ENCODE measurements around the gene ITGA2B.

The ITGA2B gene

DNA sequence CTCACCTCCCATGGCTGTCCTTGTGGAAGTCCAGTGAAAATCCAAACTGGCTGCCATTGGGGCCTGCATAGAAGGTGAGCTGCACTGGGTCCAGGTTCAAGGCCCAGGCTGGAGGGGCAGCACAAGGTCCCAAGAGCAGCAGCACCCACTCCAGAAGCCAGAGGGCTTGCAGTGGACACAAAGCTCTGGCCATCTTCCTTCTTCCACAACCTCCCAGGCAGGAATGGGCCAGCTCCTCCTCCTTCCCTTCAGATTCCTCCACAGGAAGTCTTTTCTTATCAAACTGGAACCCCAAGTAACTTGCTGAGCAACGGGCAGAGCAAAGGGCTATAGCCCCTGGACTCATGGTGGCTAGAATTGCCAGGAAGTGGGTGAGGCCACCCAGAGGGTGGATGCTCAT, at the start of gene ITGA2B:
ITGA2B (minus strand) TSS at position 369 of the 400 bp plus-strand sequence; CDS start at position 193, 176 bp downstream.
- DNase-seq: no peak

DNA sequence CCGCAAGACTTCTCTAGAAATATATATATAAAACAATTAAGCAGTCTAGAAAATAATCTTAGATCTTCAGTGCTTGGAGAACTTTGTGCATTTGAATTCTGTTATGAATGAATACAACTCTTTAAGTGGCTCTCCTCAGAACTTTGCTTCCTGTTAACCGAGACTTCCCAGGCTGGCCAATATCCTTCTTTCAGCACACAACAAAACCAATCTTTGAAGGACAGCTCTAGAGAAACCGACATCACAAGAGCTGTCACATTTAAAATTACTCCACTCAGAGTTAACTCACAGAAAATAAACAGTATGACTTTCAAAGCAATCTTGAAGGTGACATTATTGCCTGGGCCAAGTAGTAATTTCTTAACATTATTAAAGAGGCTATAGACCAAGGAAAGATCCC, 49.7 kb upstream of the ITGA2B start:
- DNase-seq: no peak

DNA sequence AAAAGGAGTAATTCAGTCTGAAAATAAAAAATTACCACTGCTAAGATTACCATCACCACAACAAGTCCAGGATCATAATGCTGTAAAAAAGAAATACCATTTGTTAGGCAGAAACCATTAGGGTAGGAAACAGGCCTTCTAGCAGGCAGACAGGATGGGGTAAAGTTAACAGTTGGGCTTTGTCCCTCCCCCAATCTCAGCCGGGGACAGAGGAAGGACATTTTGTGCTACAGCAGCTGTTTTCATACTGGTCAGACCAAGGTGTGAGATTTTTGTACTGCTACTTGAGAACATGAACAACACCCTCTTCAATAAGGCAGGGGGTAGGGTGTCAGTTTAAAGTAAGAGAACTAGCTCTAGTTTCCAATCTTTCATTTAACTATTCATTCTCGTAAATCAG, 49.2 kb upstream of the ITGA2B start:
- DNase-seq: no peak

GRCh38 chr17:44436336-44436735, 46.9 kb upstream of the ITGA2B start:
- DNase-seq: no peak

DNA sequence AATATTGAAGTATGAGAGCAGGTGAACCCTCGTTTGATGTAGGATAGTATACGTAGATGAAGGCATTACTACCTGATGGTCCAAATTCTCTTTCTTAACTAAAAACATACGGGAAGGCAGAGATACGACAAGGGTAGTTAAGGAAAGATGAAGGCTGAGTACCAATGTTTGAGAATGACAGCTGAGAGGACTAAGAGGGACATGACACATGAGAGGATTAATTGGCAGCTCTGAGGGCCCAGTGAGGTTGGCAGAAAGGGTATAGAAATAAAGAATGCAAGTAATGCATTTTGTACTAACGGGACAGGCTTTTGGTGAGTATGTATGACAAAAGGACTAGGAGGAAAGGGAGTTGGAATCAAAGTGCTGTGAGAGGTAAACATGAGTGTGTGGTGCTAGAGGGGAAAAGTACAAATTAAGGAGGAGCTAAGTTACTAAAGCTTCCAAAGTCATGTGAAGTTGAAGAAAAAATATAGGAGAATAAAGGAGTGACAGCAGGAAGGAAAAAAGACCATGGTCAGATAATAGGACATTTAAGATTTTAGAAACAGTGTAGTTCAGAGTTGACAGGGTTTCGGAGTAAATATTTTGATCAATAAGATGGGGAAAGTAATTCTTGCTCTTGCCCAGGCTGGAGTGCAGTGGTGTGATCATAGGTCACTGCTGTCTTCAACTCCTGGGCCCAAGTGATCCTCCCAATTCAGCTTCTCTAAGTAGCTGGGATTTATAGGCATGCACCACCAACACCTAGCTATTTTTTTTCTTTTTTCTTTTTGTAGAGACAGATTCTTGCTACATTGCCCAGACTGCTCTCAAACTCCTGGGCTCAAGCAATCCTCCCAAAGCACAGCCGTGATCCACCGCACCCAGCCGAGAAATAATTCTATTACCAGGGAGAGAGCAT, 43.1 kb upstream of the ITGA2B start:
- DNase-seq: no peak

- no peak for DNase-seq
Measured at GRCh38 chr17:44424828-44425461, 35.5 kb upstream of the ITGA2B start.

DNA sequence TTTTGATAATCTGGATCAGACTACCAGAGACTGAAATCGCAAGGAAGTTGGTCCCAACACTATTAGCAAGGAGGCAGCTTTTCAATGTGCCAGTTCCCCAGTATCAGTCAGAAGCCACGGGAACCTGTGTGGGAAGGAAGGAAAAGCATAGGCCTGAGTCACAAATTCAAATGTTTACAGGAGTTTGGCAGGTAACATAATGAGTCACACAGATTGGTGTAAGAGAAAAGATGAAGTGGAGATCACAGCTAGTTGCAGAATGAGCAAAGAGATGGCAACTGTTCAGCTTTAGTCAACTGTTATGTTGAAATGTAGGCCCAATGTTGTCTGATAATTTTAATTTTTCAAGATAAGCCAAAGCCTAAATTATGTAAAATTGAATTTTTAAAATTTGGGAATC, 28.1 kb upstream of the ITGA2B start:
- peak in 3 of 56 donors; percentile 7 to 17 (median 10) for DNase-seq

DNA sequence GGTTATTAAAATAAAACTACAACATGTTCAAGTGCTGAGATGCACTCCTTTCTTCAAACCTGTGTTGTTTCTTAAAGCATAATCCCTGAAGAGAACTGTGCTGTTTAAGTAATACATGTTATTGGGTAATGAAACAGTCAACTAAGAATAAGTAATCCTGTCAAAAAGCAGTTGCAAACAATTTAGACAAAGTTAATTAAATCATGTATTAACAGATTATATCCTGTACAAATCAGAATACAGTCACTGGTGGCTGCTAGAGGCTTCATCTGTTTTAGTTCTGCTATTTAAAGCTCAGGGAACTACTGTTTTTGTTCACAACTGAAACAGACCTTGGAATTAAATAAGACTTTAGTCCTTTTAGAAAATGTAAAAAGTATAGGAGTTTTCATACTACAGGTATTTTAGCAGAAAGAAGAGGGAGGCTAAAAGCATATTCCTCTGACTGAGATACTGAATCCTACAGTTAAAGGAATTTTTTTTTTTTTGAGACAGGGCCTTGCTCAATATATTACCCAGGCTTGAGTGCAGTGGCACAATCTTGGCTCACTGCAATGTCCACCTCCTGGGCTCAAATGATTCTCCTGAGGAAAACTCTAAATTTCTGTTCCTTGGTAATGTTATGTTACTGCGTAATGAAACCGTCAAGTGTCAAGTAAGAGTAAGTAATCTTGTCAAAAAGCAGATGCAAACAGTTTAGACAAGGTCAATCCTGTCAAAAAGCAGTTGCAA, 27.3 kb upstream of the ITGA2B start:
- DNase-seq: no peak

DNA sequence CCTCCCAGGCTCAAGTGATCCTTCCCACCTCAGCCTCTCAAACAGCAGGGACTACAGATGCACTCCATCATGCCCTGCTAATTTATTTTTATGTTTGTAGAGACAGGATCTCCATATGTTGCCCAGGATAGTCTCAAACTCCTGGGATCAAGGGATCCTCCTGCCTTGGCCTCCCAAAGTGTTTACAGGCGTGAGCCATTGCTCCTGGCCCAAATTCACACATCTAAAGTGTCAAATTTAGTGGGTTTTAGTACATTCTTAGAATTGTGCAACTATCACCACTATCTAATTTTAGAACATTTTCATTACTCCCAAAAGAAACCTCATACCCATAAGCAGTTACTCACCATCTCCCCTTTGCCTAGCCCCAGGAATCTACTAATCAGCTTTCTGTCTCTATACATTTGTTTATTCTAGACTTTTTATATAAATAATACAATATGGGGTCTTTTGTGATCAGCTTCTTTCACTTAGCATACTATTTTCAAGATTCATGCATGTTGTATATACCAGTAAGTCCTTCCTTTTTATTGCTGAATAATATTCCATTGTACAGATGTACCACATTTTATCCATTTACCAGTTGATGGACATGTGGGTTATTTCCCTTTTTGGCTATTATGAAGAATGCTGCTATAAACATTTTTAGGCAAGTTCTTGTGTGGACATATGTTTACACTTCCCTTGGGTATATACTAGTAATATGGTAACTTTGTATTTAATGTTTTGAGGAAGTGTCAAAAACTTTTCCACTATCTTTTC, 25.1 kb upstream of the ITGA2B start:
- no peak for DNase-seq

- DNase-seq: no peak
Measured at GRCh38 chr17:44409309-44410028, 20.0 kb upstream of the ITGA2B start.

DNA sequence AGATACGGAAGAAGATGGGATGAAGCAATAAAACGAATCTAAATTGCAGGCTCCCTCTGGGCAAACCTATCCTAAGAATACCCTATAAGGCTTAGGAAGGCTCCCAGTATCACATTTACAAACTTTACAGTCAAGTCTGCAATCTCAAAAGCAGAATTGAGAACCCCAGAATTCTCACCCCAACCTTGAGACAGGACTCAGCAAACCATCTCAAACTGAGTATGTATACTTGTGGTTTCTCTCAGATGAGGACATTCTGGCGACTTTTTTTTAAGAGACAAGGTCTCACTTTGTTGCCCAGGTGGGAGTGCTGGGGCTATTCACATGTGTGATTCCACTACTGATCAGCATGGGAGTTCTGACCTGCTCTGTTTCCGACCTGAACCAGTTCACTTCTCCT, 19.3 kb upstream of the ITGA2B start:
- no peak for DNase-seq

DNA sequence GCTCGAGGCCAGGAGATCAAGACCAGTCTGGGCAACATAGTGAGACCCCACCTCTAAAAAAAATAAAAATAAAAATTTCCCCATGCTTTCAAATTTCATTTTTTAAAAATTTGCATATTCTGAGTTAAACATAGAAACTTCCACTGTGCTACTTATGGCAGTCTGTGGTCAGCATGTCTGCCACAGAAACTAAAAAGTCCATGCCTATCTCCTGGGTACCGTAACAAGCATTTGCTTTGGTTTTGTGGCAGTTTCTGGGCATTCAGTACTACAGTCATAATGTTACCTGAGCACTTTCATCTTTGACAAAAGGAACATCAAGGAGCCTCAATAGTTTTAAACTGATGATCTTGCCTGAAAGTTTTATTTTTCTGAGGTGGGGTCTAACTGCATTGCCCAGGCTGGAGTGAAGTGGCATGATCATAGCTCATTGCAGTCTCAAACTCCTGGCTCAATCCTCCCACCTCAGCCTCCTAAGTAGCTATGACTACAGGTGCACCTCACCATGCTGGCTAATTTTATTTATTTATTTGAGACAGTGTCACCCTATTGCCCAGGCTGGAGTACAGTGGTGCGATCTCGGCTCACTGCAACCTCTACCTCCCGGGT, 13.2 kb upstream of the ITGA2B start:
- no peak for DNase-seq

GRCh38 chr17:44400226-44400847, 10.9 kb upstream of the ITGA2B start:
- DNase-seq: peak in 1 of 56 donors; percentile 23

DNA sequence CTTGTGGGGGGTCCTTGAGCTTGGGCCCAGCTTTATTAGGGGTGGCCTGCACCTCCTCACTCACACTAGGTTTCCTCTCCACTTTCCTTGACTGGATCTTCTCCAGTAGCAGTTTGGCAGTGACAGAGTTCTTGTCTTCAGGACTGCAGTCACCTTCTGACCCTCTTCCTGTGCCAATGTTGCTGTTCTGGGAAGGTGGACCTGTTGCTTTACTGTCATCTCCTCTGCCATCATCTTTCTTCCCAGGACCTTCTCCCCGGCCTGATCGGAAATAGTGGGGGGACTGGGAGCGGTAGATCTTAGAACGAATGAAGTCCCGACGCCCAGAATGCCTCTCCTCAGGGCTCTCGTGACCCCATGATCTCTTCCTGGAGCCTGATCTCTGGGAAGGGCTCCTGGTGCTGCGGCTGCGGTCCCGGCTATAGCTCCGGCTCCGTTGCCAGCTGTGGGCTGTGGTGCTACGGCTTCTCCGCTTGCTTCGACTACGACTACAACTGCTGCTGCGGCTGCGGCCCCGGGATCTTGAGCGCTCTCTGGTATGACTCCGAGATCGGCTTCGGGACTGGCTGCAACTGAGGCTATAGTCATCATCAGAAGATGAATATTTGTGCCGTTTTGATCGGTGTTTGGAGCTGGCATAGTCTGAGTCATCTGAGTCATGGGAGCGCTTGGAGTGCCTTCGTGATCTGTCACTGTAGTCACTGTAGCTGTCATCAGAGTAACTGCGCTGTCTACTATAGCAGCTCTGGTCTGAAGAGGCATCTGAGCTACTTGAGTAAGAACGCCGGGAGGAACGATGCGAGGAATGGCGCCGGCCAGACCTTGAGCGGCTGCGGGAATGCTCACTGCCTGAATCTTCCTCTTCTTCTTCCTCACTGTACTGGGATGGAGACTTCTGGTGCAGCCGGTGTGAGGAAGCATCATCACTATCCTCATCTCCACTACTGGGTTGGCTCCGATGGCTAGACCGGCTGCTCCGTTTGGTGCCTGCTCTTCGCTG, 9.5 kb upstream of the ITGA2B start:
- DNase-seq: peak in 9 of 56 donors; percentile 9 to 32 (median 23)

DNA sequence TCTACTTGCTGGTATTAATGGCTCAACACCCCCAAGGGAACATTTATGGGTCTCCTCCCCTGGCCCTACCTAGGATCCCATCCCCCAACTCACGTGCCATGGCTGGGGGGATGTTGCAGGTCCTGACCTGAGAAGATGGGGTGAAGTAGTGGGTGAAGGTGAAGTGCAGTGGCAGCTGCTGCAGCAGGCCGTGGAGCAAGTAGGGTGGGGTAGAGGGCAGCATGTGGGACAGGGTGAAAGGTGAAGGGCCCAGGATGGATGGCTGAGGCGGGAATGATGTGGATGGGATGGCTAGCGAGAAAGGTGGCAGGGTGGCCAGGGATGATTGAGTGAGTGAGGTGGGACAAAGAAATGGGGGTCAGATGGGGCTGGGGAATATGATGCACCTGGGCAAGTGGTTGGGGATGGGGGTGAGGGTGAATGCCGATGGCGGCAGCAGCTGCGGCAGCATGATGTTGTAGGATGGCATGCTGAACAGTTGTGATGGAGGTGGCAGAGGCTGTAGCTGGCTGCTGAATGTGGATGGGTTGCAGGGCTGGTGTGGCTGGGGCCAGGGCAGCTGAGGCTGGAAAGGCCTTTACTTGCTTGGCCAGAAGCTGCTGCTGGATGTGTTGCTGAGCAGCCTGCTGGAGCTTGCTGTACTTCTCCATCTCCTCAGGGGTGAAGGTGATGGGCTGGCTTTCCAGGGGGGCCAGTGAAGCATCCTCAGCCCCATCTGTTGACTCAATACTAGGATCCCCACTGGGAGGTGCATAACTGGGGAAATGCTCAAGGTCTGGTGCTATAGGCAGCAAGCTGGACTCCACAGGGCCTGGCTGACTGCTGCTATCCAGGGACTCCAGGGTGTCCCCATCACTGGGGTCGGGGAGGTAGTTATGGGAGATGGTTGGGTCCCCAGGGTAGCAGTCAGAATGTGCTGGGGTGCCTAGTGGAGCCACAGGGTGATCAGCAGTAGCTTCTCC, 8.3 kb upstream of the ITGA2B start:
- DNase-seq: no peak

- no peak for DNase-seq
Measured at GRCh38 chr17:44396946-44397345, 7.5 kb upstream of the ITGA2B start.

DNA sequence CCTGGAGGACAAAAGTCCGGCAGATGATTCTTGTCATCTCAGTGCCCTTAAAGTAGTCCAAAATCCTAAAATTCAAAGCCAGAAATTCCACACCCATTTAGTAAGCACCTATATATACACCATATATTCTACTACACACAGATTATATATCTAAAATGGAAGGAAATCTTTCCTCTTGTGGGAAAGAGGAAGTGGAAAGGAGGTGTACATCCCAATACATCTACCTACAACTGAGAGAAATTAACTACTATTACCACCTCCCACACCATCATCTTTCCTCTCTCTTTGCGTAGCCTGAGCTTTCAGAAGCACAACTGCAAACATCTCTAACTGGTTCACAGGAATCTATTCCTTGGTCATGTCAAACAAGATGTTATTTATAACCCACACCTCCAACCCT, 5.4 kb upstream of the ITGA2B start:
- no peak for DNase-seq
